NCI-H774 (cell line): ENCODE measurements around the gene FCN2.

Source experiments
- DNase-seq: peaks from one replicate; lab custom pipeline; 2025; lab: John Stamatoyannopoulos, UW

Gene FCN2

GRCh38 chr9:134933076-134933659 is 52.6 kb downstream of the FCN2 start:
- DNase-seq, result no peak

- DNase-seq, result no peak
Measured at GRCh38 chr9:134935056-134935640, 54.5 kb downstream of the FCN2 start.

GRCh38 chr9:134935701-134936345 is 55.2 kb downstream of the FCN2 start:
- no peak for DNase-seq

GRCh38 chr9:134936346-134937163 is 55.9 kb downstream of the FCN2 start:
- DNase-seq, result no peak
